ENCODE results near the gene AGK. TPM values are rescaled to one million over a fixed set of nuclear protein-coding genes. Genes with fewer than 3 reads are reported as not detected.

The AGK gene
- total RNA-seq, 1 experiment from 2014 or later = 35.4 TPM

GRCh38 chr7:141534757-141535737 is 16.2 kb upstream of the AGK start:
- H3K36me3 Mint-ChIP-seq (ENCODE audit: insufficient read depth, unreplicated experiment) = no peaks in the 10 kb centered on the region
- no peak overlapping the region for H3K4me3 Mint-ChIP-seq (ENCODE audit: unreplicated experiment)
- no peak for DNase-seq (ENCODE audit: unreplicated experiment)
- no peaks in the 10 kb centered on the region for H3K9me3 Mint-ChIP-seq (ENCODE audit: unreplicated experiment)
- TF ChIP-seq CTCF (IDR thresholded peaks at IDR 0.05; ENCODE audit: unreplicated experiment) = no peak
- CTCF ChIA-PET = interaction anchor here (0.6 to 3.5 kb wide), 14 partner anchors 10 to 1059 kb away, joined by 3 to 32 read pairs (median 3); partner anchors contain the start of genes AGK and MRPS33
- intact Hi-C loops (cut with micrococcal nuclease) = loop anchor here (5.0 to 10.0 kb wide), 2 partner anchors 308 to 1020 kb away; no protein-coding TSS in a partner anchor
- POLR2A ChIA-PET = no interaction called here
- peaks cover 29% of the 10 kb centered on the region for H3K27me3 Mint-ChIP-seq (ENCODE audit: insufficient read depth, unreplicated experiment)
- H3K4me1 Mint-ChIP-seq (ENCODE audit: insufficient read depth, unreplicated experiment) = no peaks in the 10 kb centered on the region
- BruUV-seq (replicated peaks) = no TSS peak
- no peak overlapping the region for H3K27ac Mint-ChIP-seq (ENCODE audit: low read depth, unreplicated experiment)

GRCh38 chr7:141537906-141538305 is 13.3 kb upstream of the AGK start:
- Mint-ChIP-seq H3K27ac (ENCODE audit: low read depth, unreplicated experiment) (no peak overlapping the region), H3K27me3 (ENCODE audit: insufficient read depth, unreplicated experiment) (peaks cover 29% of the 10 kb centered on the region), H3K4me1 (ENCODE audit: insufficient read depth, unreplicated experiment) (no peaks in the 10 kb centered on the region), H3K36me3 (ENCODE audit: insufficient read depth, unreplicated experiment) (no peaks in the 10 kb centered on the region), H3K9me3 (ENCODE audit: unreplicated experiment) (no peaks in the 10 kb centered on the region), H3K4me3 (ENCODE audit: unreplicated experiment) (no peak overlapping the region)
- DNase-seq (ENCODE audit: unreplicated experiment) = no peak
- intact Hi-C loops (cut with micrococcal nuclease) = loop anchor here (10.0 kb wide), 1 partner anchor 1023 kb away; no protein-coding TSS in a partner anchor
- no TSS peak for BruUV-seq (replicated peaks)
- POLR2A ChIA-PET = no interaction called here
- no peak for TF ChIP-seq CTCF (IDR thresholded peaks at IDR 0.05; ENCODE audit: unreplicated experiment)
- CTCF ChIA-PET = no interaction called here

GRCh38 chr7:141541375-141541774 is 9.8 kb upstream of the AGK start:
- ChIA-PET CTCF (interaction anchor here (0.6 to 1.9 kb wide), 7 partner anchors 8 to 113 kb away, joined by 3 to 8 read pairs (median 5); no protein-coding TSS in a partner anchor), POLR2A (no interaction called here)
- no TSS peak for BruUV-seq (replicated peaks)
- Mint-ChIP-seq H3K27ac (ENCODE audit: low read depth, unreplicated experiment) (no peak overlapping the region), H3K4me1 (ENCODE audit: insufficient read depth, unreplicated experiment) (no peaks in the 10 kb centered on the region), H3K4me3 (ENCODE audit: unreplicated experiment) (no peak overlapping the region), H3K27me3 (ENCODE audit: insufficient read depth, unreplicated experiment) (peaks cover 17% of the 10 kb centered on the region), H3K9me3 (ENCODE audit: unreplicated experiment) (no peaks in the 10 kb centered on the region), H3K36me3 (ENCODE audit: insufficient read depth, unreplicated experiment) (no peaks in the 10 kb centered on the region)
- no peak for TF ChIP-seq CTCF (IDR thresholded peaks at IDR 0.05; ENCODE audit: unreplicated experiment)
- intact Hi-C loops (cut with micrococcal nuclease) = no loop called here
- no peak for DNase-seq (ENCODE audit: unreplicated experiment)

GRCh38 chr7:141544831-141545230 is 6.4 kb upstream of the AGK start:
- DNase-seq (ENCODE audit: unreplicated experiment) = no peak
- intact Hi-C loops (cut with micrococcal nuclease) = no loop called here
- Mint-ChIP-seq H3K9me3 (ENCODE audit: unreplicated experiment) (no peaks in the 10 kb centered on the region), H3K27ac (ENCODE audit: low read depth, unreplicated experiment) (no peak overlapping the region), H3K27me3 (ENCODE audit: insufficient read depth, unreplicated experiment) (no peaks in the 10 kb centered on the region), H3K36me3 (ENCODE audit: insufficient read depth, unreplicated experiment) (no peaks in the 10 kb centered on the region), H3K4me1 (ENCODE audit: insufficient read depth, unreplicated experiment) (no peaks in the 10 kb centered on the region), H3K4me3 (ENCODE audit: unreplicated experiment) (no peak overlapping the region)
- TF ChIP-seq CTCF (IDR thresholded peaks at IDR 0.05; ENCODE audit: unreplicated experiment) = no peak
- CTCF ChIA-PET = interaction anchor here (0.7 to 2.1 kb wide), 2 partner anchors 11 to 814 kb away, joined by 3 to 9 read pairs; no protein-coding TSS in a partner anchor
- POLR2A ChIA-PET = interaction anchor here (0.6 kb wide), 1 partner anchor 43 kb away, joined by 3 read pairs; no protein-coding TSS in a partner anchor
- BruUV-seq (replicated peaks) = no TSS peak
